OCI-LY7 (cell line): Measurements from ENCODE around the gene SENP6. TPM values are rescaled to one million over a fixed set of nuclear protein-coding genes. Genes with fewer than 3 reads are reported as not detected.

Source experiments
- BruUV-seq: library from RNA; stranded (reverse); fragments of 400-500 nt; replicated peaks from 2 replicates; lab custom pipeline; 2021; lab: Mats Ljungman, UMichigan
- CTCF ChIA-PET: fragments of 300-600 bp; sonication (Branson Sonifier 250); formaldehyde crosslinking; loops from one replicate; lab custom pipeline; 2022; ENCODE audit warnings: antibody characterized with exemption; ENCODE audit not compliant: unreplicated experiment; lab: Charles Lee
- POLR2A ChIA-PET: fragments of 300-600 bp; sonication (Branson Sonifier 250); formaldehyde crosslinking; loops from one replicate; lab custom pipeline; 2022; ENCODE audit warnings: antibody characterized with exemption; lab: Charles Lee
- DNase-seq: peaks from one replicate; pipeline ENCODE4 v3.0.0-alpha.2; 2015; ENCODE audit warnings: low spot score
- H2AFZ ChIP-seq: fragments of 200-600 bp; sonication (generic), shearing (Covaris generic); 2 replicates; pipeline ENCODE4 v1.6.1; 2014; ENCODE audit warnings: mild to moderate bottlenecking, antibody characterized with exemption, low read length, moderate library complexity
- H3K27ac ChIP-seq: fragments of 200-600 bp; sonication (generic); 2 replicates; pipeline ENCODE4 v1.5.1; 2014; ENCODE audit warnings: mixed run types, low read depth, mild to moderate bottlenecking, moderate library complexity, low read length, inconsistent platforms; ENCODE audit not compliant: poor library complexity, severe bottlenecking
- H3K36me3 ChIP-seq: fragments of 200-600 bp; sonication (generic); 2 replicates; pipeline ENCODE4 v1.6.1; 2014; ENCODE audit warnings: mild to moderate bottlenecking, antibody characterized with exemption, low read length, moderate library complexity, mixed read lengths; ENCODE audit not compliant: insufficient read depth
- H3K4me1 ChIP-seq: fragments of 200-600 bp; sonication (generic); 2 replicates; pipeline ENCODE4 v1.5.1; 2014; ENCODE audit warnings: mild to moderate bottlenecking, low read length; ENCODE audit not compliant: insufficient read depth, poor library complexity, severe bottlenecking
- H3K4me2 ChIP-seq: fragments of 200-600 bp; sonication (generic); 2 replicates; pipeline ENCODE4 v1.6.1; 2014; ENCODE audit warnings: mild to moderate bottlenecking, low read length
- H3K4me3 ChIP-seq: fragments of 200-600 bp; sonication (generic); 2 replicates; pipeline ENCODE4 v1.5.1; 2014; ENCODE audit warnings: mild to moderate bottlenecking, low read depth, low read length; ENCODE audit not compliant: poor library complexity, severe bottlenecking
- H3K79me2 ChIP-seq: fragments of 200-600 bp; sonication (generic); 2 replicates; pipeline ENCODE4 v1.6.1; 2016; ENCODE audit warnings: low read depth, mild to moderate bottlenecking, low read length, moderate library complexity, mixed read lengths; ENCODE audit not compliant: insufficient read depth
- H3K9me2 ChIP-seq: fragments of 200-600 bp; sonication (generic); 2 replicates; pipeline ENCODE4 v1.6.1; 2016; ENCODE audit warnings: mild to moderate bottlenecking, low read length, mixed read lengths; ENCODE audit not compliant: insufficient read depth
- H3K9me3 ChIP-seq: fragments of 200-600 bp; sonication (generic); 2 replicates; pipeline ENCODE4 v1.6.1; 2014; ENCODE audit warnings: mild to moderate bottlenecking, mixed run types, low read length, mixed read lengths
- H4K20me1 ChIP-seq: fragments of 200-600 bp; sonication (generic); 2 replicates; pipeline ENCODE4 v1.6.1; 2014; ENCODE audit warnings: mild to moderate bottlenecking, antibody characterized with exemption, low read length, moderate library complexity, mixed read lengths; ENCODE audit not compliant: insufficient read depth
- EZH2phosphoT487 ChIP-seq: fragments of 200-600 bp; sonication (generic); IDR thresholded peaks from 2 replicates; pipeline ENCODE4 v1.6.1; 2018; ENCODE audit warnings: low read depth, borderline replicate concordance, mild to moderate bottlenecking, mixed run types, antibody characterized with exemption, low read length, moderate library complexity, mixed read lengths
- intact Hi-C: fragments of 100-400 bp; cut with micrococcal nuclease; formaldehyde crosslinking; loops from one replicate; pipeline ENCODE4 v1.10.0; 2022; ENCODE audit not compliant: unreplicated experiment
- total RNA-seq, 2 experiments: library from RNA; depleted of rRNA in 1 of 2; stranded (reverse); fragments of >200 nt in 1 of 2; shearing (Covaris generic) in 1 of 2; gene quantifications; 2 replicates each; pipeline ENCODE4 v1.2.3, GENCODE V29; 2014 to 2022
- TF ChIP-seq, protein P1 (sequence below): fragments of 200-600 bp; sonication (generic); conservative IDR thresholded peaks from 2 replicates; pipeline ENCODE4 v1.5.1; 2014; ENCODE audit warnings: mild to moderate bottlenecking, antibody characterized with exemption, low read length, moderate library complexity, mixed read lengths

SENP6 gene
- total RNA-seq, 2 experiments from 2014 or later = 61.1 to 85.4 TPM

DNA sequence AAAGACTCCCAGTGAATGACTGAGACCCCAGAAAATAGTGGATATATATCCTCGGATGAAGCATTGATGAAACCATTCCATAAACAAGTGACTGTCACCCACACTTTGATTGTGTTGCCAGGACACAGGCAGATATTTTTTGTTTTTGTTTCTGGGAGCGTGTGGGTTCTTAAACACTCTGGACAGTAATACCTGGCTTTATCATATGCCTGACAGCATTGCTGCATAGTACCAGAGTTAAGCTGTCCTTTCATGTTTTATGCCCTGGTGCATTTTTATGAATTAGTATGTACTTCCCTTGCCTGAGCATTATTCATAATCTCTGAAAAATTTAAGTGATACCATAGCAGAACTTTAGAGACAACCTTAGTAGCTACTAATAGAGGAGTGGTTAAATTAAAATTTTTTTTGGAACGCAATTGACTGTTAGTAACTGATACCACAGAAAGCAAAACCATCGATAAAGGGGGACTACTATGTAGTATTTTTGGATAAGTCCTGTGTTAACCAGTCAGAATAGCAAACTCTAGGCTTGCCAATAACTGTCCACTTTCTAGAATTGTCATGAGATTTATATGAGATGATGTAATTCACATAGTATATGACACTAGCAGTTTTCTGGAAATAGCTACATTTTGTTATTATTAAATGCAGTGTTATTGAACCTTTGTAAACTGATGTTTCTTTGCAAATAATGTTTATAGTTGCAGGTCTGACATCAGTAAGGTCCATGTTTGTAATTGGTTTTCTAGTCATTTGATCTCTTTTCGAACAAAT is 30.4 kb downstream of the SENP6 start:
- BruUV-seq = no TSS peak
- Histone ChIP-seq H2AFZ (no peak overlapping the region), H3K36me3 (peaks cover 94% of the 10 kb centered on the region), H3K27ac (no peak overlapping the region), H3K4me3 (no peak overlapping the region), H3K79me2 (peaks cover 35% of the 10 kb centered on the region; the same call in 1 of the 2 replicates), H4K20me1 (peaks cover 8% of the 10 kb centered on the region; the same call in 1 of the 2 replicates), H3K9me3 (no peaks in the 10 kb centered on the region), H3K9me2 (no peaks in the 10 kb centered on the region), H3K4me1 (no peaks in the 10 kb centered on the region), H3K4me2 (no peak overlapping the region)
- intact Hi-C loops = no loop called here
- TF ChIP-seq EZH2phosphoT487 = no peak
- TF ChIP-seq, protein P1, sequence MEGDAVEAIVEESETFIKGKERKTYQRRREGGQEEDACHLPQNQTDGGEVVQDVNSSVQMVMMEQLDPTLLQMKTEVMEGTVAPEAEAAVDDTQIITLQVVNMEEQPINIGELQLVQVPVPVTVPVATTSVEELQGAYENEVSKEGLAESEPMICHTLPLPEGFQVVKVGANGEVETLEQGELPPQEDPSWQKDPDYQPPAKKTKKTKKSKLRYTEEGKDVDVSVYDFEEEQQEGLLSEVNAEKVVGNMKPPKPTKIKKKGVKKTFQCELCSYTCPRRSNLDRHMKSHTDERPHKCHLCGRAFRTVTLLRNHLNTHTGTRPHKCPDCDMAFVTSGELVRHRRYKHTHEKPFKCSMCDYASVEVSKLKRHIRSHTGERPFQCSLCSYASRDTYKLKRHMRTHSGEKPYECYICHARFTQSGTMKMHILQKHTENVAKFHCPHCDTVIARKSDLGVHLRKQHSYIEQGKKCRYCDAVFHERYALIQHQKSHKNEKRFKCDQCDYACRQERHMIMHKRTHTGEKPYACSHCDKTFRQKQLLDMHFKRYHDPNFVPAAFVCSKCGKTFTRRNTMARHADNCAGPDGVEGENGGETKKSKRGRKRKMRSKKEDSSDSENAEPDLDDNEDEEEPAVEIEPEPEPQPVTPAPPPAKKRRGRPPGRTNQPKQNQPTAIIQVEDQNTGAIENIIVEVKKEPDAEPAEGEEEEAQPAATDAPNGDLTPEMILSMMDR = no peak
- no peak for DNase-seq
- ChIA-PET POLR2A (interaction anchor here (0.6 to 2.8 kb wide), 3 partner anchors 11 to 27 kb away, joined by 3 to 10 read pairs (median 6); no protein-coding TSS in a partner anchor), CTCF (no interaction called here)

DNA sequence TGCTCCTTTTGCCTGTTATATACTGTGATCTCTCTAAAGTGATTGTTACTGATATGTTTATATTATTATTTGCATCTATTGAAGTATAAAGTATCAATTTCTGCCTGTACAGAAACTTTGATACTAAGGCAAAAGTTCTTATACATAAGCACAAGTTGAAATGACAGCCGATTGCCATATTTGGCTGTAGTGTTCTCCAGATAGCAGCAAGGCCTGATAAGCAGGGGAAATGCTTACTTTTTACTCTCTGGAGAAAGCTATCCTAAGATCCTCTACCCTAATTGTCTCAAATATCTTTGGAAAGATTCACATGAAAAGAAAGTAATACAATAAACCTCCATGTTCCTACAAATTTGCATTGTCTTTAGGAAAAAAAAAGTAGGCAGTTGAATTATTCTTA is 31.4 kb downstream of the SENP6 start:
- DNase-seq = no peak
- POLR2A ChIA-PET = interaction anchor here (1.0 to 1.6 kb wide), 2 partner anchors 12 to 30 kb away, joined by 4 to 5 read pairs; no protein-coding TSS in a partner anchor
- TF ChIP-seq EZH2phosphoT487 = no peak
- TF ChIP-seq, protein P1 = no peak
- peaks cover 93% of the 10 kb centered on the region for H3K36me3 ChIP-seq
- no TSS peak for BruUV-seq
- intact Hi-C loops = no loop called here
- CTCF ChIA-PET = no interaction called here
- H3K79me2 ChIP-seq = peaks cover 31% of the 10 kb centered on the region; the same call in 1 of the 2 replicates
- no peak overlapping the region for H3K4me3 ChIP-seq
- no peaks in the 10 kb centered on the region for H3K4me1 ChIP-seq
- H3K9me2 ChIP-seq = no peaks in the 10 kb centered on the region
- no peaks in the 10 kb centered on the region for H3K9me3 ChIP-seq
- H2AFZ ChIP-seq = no peak overlapping the region
- H3K27ac ChIP-seq = no peak overlapping the region
- H3K4me2 ChIP-seq = no peak overlapping the region
- peaks cover 8% of the 10 kb centered on the region; the same call in 1 of the 2 replicates for H4K20me1 ChIP-seq

DNA sequence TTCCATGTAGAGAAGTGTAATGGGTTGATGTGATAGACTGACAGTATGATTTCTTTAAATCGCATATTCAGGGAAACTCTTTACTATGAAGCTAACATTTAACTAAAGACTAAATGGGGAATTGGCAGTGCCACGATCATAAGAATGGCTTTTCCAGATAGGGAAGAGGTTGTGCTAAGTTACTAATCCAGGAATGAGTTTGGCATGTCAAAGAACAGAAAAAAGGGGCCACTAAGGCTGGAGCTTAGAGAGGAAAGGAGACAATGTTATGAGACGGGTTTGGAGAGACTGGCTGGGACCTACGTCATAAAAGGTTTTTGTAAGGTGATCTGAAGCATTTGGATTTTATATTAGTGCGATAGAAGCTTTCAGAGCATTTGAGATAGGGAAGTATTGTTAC is 40.6 kb downstream of the SENP6 start:
- BruUV-seq = no TSS peak
- Histone ChIP-seq H3K9me2 (no peaks in the 10 kb centered on the region), H3K27ac (no peak overlapping the region), H3K79me2 (no peaks in the 10 kb centered on the region), H2AFZ (no peak overlapping the region), H3K4me3 (no peak overlapping the region), H4K20me1 (no peaks in the 10 kb centered on the region), H3K4me1 (no peaks in the 10 kb centered on the region), H3K36me3 (peaks cover 66% of the 10 kb centered on the region), H3K4me2 (no peak overlapping the region), H3K9me3 (no peaks in the 10 kb centered on the region)
- POLR2A ChIA-PET = interaction anchor here (1.2 to 1.3 kb wide), 2 partner anchors 21 to 298 kb away, joined by 3 read pairs; no protein-coding TSS in a partner anchor
- no peak for TF ChIP-seq EZH2phosphoT487
- TF ChIP-seq, protein P1 = no peak
- intact Hi-C loops = no loop called here
- DNase-seq = no peak
- CTCF ChIA-PET = no interaction called here
